Smooth muscle cell (in vitro differentiated cells): ENCODE measurements around the gene TIMM8A. TPM values are rescaled to one million over a fixed set of nuclear protein-coding genes. Genes with fewer than 3 reads are reported as not detected.

ENCODE experiments used
- DNase-seq: peaks from one replicate; lab custom pipeline; 2025; ENCODE audit not compliant: unreplicated experiment; lab: John Stamatoyannopoulos, UW
- H2AFZ ChIP-seq: fragments of 200-600 bp; sonication (generic); 2 replicates; pipeline ENCODE4 v1.6.0; 2016; ENCODE audit warnings: antibody characterized with exemption, low read depth, mild to moderate bottlenecking
- H3F3A ChIP-seq: fragments of 200-600 bp; sonication (generic); 2 replicates; pipeline ENCODE4 v1.6.0; 2017; ENCODE audit warnings: antibody characterized with exemption, low read depth
- H3K27ac ChIP-seq: fragments of 200-600 bp; sonication (generic); 2 replicates; pipeline ENCODE4 v1.5.1; 2016; ENCODE audit warnings: low read depth, mild to moderate bottlenecking
- H3K27me3 ChIP-seq: fragments of 200-600 bp; sonication (generic); 2 replicates; pipeline ENCODE4 v1.6.1; 2016; ENCODE audit warnings: low read depth, mild to moderate bottlenecking
- H3K36me3 ChIP-seq: fragments of 200-600 bp; sonication (generic); 2 replicates; pipeline ENCODE4 v1.5.1; 2016; ENCODE audit warnings: low read depth
- H3K4me1 ChIP-seq: fragments of 200-600 bp; sonication (generic); 2 replicates; pipeline ENCODE4 v1.5.1; 2016; ENCODE audit warnings: low read depth
- H3K4me2 ChIP-seq: fragments of 200-600 bp; sonication (generic); 2 replicates; pipeline ENCODE4 v1.6.0; 2016; ENCODE audit warnings: mild to moderate bottlenecking
- H3K4me3 ChIP-seq: fragments of 200-600 bp; sonication (generic); 2 replicates; pipeline ENCODE4 v1.5.1; 2016; ENCODE audit warnings: mild to moderate bottlenecking
- H3K79me2 ChIP-seq: fragments of 200-600 bp; sonication (generic); 2 replicates; pipeline ENCODE4 v1.6.0; 2016; ENCODE audit warnings: low read depth, mild to moderate bottlenecking
- H3K9ac ChIP-seq: fragments of 200-600 bp; sonication (generic); 2 replicates; pipeline ENCODE4 v1.6.0; 2016; ENCODE audit warnings: low read depth
- H3K9me3 ChIP-seq: fragments of 200-600 bp; sonication (generic); replicated peaks from 2 replicates; pipeline ENCODE4 v1.5.1; 2016; ENCODE audit warnings: low read depth
- H4K20me1 ChIP-seq: fragments of 200-600 bp; sonication (generic); 2 replicates; pipeline ENCODE4 v1.6.0; 2016; ENCODE audit warnings: low read depth
- CTCF ChIP-seq: fragments of 200-600 bp; sonication (generic); IDR thresholded peaks from 2 replicates; pipeline ENCODE4 v1.5.1; 2017; ENCODE audit warnings: borderline replicate concordance, mild to moderate bottlenecking, antibody characterized with exemption; ENCODE audit not compliant: insufficient read depth, poor library complexity, severe bottlenecking
- WGBS: methylation state at CpG from one replicate; pipeline ENCODE4 v1.1.7; 2016; ENCODE audit warnings: low lambda C conversion rate; 5-methylcytosine and 5-hydroxymethylcytosine counted together
- polyA plus RNA-seq: library from polyadenylated mRNA; unstranded; fragments of >200 nt; fragmentation: Nextera tagmentation; extraction: Ambion mirVana; gene quantifications from 2 replicates; pipeline ENCODE4 v1.2.1, GENCODE V29; 2016
- total RNA-seq: library from RNA; depleted of rRNA; stranded (reverse); fragments of >200 nt; gene quantifications from 2 replicates; pipeline ENCODE4 v1.2.3, GENCODE V29; 2014

TIMM8A gene
- total and polyA plus RNA-seq, 2 experiments from 2014 or later, result 4.0 to 7.6 TPM

GRCh38 chrX:101377547-101377946 is 29.0 kb upstream of the TIMM8A start:
- no peaks in the 10 kb centered on the region for H3K9me3 ChIP-seq
- H3K27me3 ChIP-seq, result no peaks in the 10 kb centered on the region
- H3K27ac ChIP-seq, result no peak overlapping the region
- H3F3A ChIP-seq, result no peaks in the 10 kb centered on the region
- no peaks in the 10 kb centered on the region for H3K4me1 ChIP-seq
- no peak for DNase-seq
- H3K9ac ChIP-seq, result no peak overlapping the region
- no peak overlapping the region for H2AFZ ChIP-seq
- H4K20me1 ChIP-seq, result no peaks in the 10 kb centered on the region
- H3K79me2 ChIP-seq, result no peaks in the 10 kb centered on the region
- H3K4me3 ChIP-seq, result no peak overlapping the region
- TF ChIP-seq CTCF, result no peak
- WGBS, result 65% methylated on average over 1 of the region's 1 CpG
- H3K36me3 ChIP-seq, result no peaks in the 10 kb centered on the region
- H3K4me2 ChIP-seq, result no peak overlapping the region

GRCh38 chrX:101370888-101371504 is 22.5 kb upstream of the TIMM8A start:
- Histone ChIP-seq H3F3A (no peaks in the 10 kb centered on the region), H2AFZ (no peak overlapping the region), H3K4me2 (no peak overlapping the region), H3K4me1 (no peaks in the 10 kb centered on the region), H3K9me3 (no peaks in the 10 kb centered on the region), H3K36me3 (no peaks in the 10 kb centered on the region), H3K27me3 (no peaks in the 10 kb centered on the region), H4K20me1 (no peaks in the 10 kb centered on the region), H3K9ac (no peak overlapping the region), H3K27ac (no peak overlapping the region), H3K79me2 (no peaks in the 10 kb centered on the region), H3K4me3 (no peak overlapping the region)
- WGBS, result 53% methylated on average over 3 of the region's 3 CpGs
- no peak for DNase-seq
- TF ChIP-seq CTCF, result no peak

GRCh38 chrX:101369687-101370086 is 21.1 kb upstream of the TIMM8A start:
- Histone ChIP-seq H3K4me3 (no peak overlapping the region), H3K79me2 (no peaks in the 10 kb centered on the region), H3K9ac (no peak overlapping the region), H3K36me3 (no peaks in the 10 kb centered on the region), H3K4me2 (no peak overlapping the region), H3K27me3 (no peaks in the 10 kb centered on the region), H3K27ac (no peak overlapping the region), H3K4me1 (no peaks in the 10 kb centered on the region), H2AFZ (no peak overlapping the region), H3F3A (no peaks in the 10 kb centered on the region), H4K20me1 (no peaks in the 10 kb centered on the region), H3K9me3 (no peaks in the 10 kb centered on the region)
- WGBS, result 74% methylated on average over 6 of the region's 6 CpGs
- no peak for TF ChIP-seq CTCF
- DNase-seq, result no peak

GRCh38 chrX:101368800-101369199 is 20.3 kb upstream of the TIMM8A start:
- no peak overlapping the region for H3K4me2 ChIP-seq
- TF ChIP-seq CTCF, result no peak
- no peak overlapping the region for H3K9ac ChIP-seq
- no peak overlapping the region for H3K4me3 ChIP-seq
- no peak for DNase-seq
- no peaks in the 10 kb centered on the region for H3K79me2 ChIP-seq
- H3K9me3 ChIP-seq, result no peaks in the 10 kb centered on the region
- no peaks in the 10 kb centered on the region for H4K20me1 ChIP-seq
- H3K27me3 ChIP-seq, result no peaks in the 10 kb centered on the region
- H2AFZ ChIP-seq, result no peak overlapping the region
- H3K27ac ChIP-seq, result no peak overlapping the region
- H3F3A ChIP-seq, result no peaks in the 10 kb centered on the region
- H3K4me1 ChIP-seq, result no peaks in the 10 kb centered on the region
- no peaks in the 10 kb centered on the region for H3K36me3 ChIP-seq
